GM12873 (cell line): ENCODE results near the gene TPM4.

Experiments used
- CTCF ChIP-seq: IDR thresholded peaks from 2 replicates; pipeline ENCODE4 v1.5.1; 2012; ENCODE audit warnings: low read depth, mild to moderate bottlenecking, moderate library complexity, low read length, control low read depth; ENCODE audit not compliant: insufficient read depth; ENCODE audit errors: missing control alignments

The TPM4 gene

DNA sequence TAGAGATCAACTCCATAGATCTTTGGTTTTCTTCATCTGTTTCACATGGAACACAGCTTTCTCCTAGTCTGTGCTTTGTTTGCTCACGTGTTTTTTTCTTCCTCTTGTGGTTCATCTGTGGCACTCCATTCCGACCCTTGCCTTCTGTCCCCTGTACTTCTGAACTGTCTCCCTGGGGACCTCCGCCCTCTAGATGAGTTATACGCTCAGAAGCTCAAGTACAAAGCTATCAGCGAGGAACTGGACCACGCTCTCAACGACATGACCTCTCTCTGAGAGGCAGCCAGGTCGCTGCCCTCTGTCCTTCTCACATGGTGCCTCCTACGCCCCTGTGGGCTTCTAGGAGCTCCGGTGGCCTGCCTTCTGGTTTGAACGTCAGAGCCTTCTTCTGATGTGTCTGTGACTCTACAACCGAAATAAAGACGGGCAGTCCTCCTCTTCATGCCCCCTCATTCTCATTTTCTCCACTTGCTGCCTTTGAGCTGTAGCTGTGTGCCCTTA, 18.8 kb downstream of the TPM4 start:
- no peak for TF ChIP-seq CTCF

DNA sequence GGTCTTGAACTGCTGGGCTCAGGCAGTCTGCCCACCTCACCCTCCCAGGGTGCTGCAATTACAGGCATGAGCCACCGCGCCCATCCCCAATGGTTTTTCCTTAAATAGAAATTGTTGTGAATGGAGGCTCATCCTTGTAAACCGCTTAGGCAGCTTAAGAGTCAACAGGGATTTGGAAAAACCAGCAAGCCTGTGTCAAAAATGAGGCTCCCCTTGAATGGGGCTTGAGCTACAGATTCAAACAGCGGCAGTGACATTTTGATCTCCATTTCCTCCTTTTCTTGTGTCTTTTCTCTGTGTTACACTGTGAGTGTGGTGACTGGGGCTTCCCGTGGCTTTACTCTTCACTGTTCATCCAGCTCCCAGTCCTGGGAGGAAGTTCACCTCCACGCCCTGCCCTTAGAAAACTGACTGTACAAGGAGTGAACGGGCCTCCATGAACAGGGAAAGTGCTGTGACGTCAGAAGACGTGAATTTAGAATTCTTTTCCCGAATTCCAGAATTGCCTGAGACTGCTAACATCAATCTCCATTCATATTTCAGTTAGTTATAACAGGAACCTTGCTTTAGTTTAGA, 20.1 kb downstream of the TPM4 start:
- TF ChIP-seq CTCF: no peak

GRCh38 chr19:16098416-16098768, 22.1 kb downstream of the TPM4 start:
- no peak for TF ChIP-seq CTCF

GRCh38 chr19:16098821-16099220, 22.5 kb downstream of the TPM4 start:
- TF ChIP-seq CTCF: no peak

DNA sequence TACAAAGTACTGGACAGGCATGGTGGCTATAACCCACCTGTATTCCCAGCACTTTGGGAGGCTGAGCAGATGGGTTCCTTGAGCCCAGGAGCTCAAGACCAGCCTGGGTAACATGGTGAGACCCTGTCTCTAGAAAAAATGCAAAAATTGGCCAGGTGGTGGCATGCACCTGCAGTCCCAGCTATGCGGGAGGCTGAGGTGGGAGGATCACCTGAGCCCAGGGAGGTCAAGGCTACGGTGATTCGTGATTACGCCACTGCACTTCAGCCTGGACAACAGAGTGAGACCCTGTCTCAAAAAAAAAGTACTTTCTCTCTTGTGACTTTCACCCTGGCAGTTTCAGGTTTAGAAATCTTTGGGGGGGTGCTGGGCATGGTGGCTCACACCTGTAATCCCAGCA, 24.2 kb downstream of the TPM4 start:
- TF ChIP-seq CTCF: no peak

DNA sequence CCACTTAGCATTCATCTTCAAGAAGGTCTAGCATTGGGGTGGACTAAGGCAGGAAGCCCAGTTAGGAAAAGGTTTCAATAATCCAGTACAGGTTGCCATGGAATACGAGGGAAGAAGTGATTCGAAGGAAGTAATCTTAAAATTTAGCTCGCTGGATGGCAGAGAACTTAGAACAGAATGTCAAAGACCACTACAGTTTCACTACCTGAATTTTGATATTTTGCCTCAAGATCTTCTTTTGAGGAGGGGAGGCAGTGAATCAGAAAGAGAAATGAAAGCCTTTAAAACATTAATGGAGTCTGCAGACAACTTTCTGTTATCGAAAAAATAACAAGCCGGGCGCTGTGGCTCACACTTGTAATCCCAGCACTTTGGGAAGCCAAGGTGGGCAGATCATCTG, 28.4 kb downstream of the TPM4 start:
- no peak for TF ChIP-seq CTCF

- no peak for TF ChIP-seq CTCF
These were observed 29.8 kb downstream of the TPM4 start for GRCh38 chr19:16106121-16106520.
